ENCODE data around the gene HAGH.

The HAGH gene

GRCh38 chr16:1850981-1851380 is 24.4 kb upstream of the HAGH start:
- Histone ChIP-seq H2AFZ (ENCODE audit: low read depth, low read length) (no peak overlapping the region), H3K27ac (ENCODE audit: low read length) (no peak overlapping the region), H3K27me3 (ENCODE audit: insufficient read depth, low read length, poor library complexity) (peaks cover 7% of the 10 kb centered on the region), H3K9ac (ENCODE audit: low read depth, low read length) (no peak overlapping the region), H3K9me3 (ENCODE audit: insufficient read depth, low read length, severe bottlenecking) (no peaks in the 10 kb centered on the region), H3K4me2 (ENCODE audit: insufficient read depth, low read length) (no peak overlapping the region), H3K36me3 (ENCODE audit: insufficient read depth, low read length) (no peaks in the 10 kb centered on the region), H3K4me3 (ENCODE audit: low read depth in 1 of 2, low read length in 2 of 2) (no peak overlapping the region), H3K4me1 (ENCODE audit: insufficient read depth, low read length) (peaks cover 9% of the 10 kb centered on the region), H4K20me1 (ENCODE audit: insufficient read depth, low read length) (no peaks in the 10 kb centered on the region), H3K79me2 (ENCODE audit: insufficient read depth, low read length) (no peaks in the 10 kb centered on the region)
- ATAC-seq (ENCODE audit: insufficient read depth, low read depth) (no peak), DNase-seq (no peak)
- TF ChIP-seq EZH2 (IDR thresholded peaks at IDR 0.05; ENCODE audit: borderline replicate concordance, low read depth, low read length, severe bottlenecking) (no peak), CTCF (IDR thresholded peaks at IDR 0.05; ENCODE audit: borderline replicate concordance, extremely low read depth, low read length, poor library complexity, severe bottlenecking) (no peak)

- H3K79me2 ChIP-seq (ENCODE audit: insufficient read depth, low read length): no peaks in the 10 kb centered on the region
- DNase-seq (no peak), ATAC-seq (ENCODE audit: insufficient read depth, low read depth) (no peak)
- H3K4me3 ChIP-seq (ENCODE audit: low read depth in 1 of 2, low read length in 2 of 2): no peak overlapping the region
- no peaks in the 10 kb centered on the region for H4K20me1 ChIP-seq (ENCODE audit: insufficient read depth, low read length)
- no peak overlapping the region for H3K9ac ChIP-seq (ENCODE audit: low read depth, low read length)
- H2AFZ ChIP-seq (ENCODE audit: low read depth, low read length): no peak overlapping the region
- H3K4me2 ChIP-seq (ENCODE audit: insufficient read depth, low read length): no peak overlapping the region
- H3K27ac ChIP-seq (ENCODE audit: low read length): no peak overlapping the region
- no peaks in the 10 kb centered on the region for H3K36me3 ChIP-seq (ENCODE audit: insufficient read depth, low read length)
- H3K9me3 ChIP-seq (ENCODE audit: insufficient read depth, low read length, severe bottlenecking): no peaks in the 10 kb centered on the region
- H3K4me1 ChIP-seq (ENCODE audit: insufficient read depth, low read length): no peaks in the 10 kb centered on the region
- H3K27me3 ChIP-seq (ENCODE audit: insufficient read depth, low read length, poor library complexity): peaks cover 4% of the 10 kb centered on the region
- TF ChIP-seq EZH2 (IDR thresholded peaks at IDR 0.05; ENCODE audit: borderline replicate concordance, low read depth, low read length, severe bottlenecking) (no peak), CTCF (IDR thresholded peaks at IDR 0.05; ENCODE audit: borderline replicate concordance, extremely low read depth, low read length, poor library complexity, severe bottlenecking) (no peak)
Measured at GRCh38 chr16:1846416-1846815, 19.8 kb upstream of the HAGH start.

GRCh38 chr16:1845985-1846384 is 19.4 kb upstream of the HAGH start:
- H3K27ac ChIP-seq (ENCODE audit: low read length): no peak overlapping the region
- peaks cover 1% of the 10 kb centered on the region for H3K27me3 ChIP-seq (ENCODE audit: insufficient read depth, low read length, poor library complexity)
- DNase-seq (no peak), ATAC-seq (ENCODE audit: insufficient read depth, low read depth) (no peak)
- TF ChIP-seq EZH2 (IDR thresholded peaks at IDR 0.05; ENCODE audit: borderline replicate concordance, low read depth, low read length, severe bottlenecking) (no peak), CTCF (IDR thresholded peaks at IDR 0.05; ENCODE audit: borderline replicate concordance, extremely low read depth, low read length, poor library complexity, severe bottlenecking) (no peak)
- no peak overlapping the region for H3K9ac ChIP-seq (ENCODE audit: low read depth, low read length)
- no peaks in the 10 kb centered on the region for H4K20me1 ChIP-seq (ENCODE audit: insufficient read depth, low read length)
- H3K9me3 ChIP-seq (ENCODE audit: insufficient read depth, low read length, severe bottlenecking): no peaks in the 10 kb centered on the region
- no peaks in the 10 kb centered on the region for H3K36me3 ChIP-seq (ENCODE audit: insufficient read depth, low read length)
- no peaks in the 10 kb centered on the region for H3K4me1 ChIP-seq (ENCODE audit: insufficient read depth, low read length)
- H3K4me3 ChIP-seq (ENCODE audit: low read depth in 1 of 2, low read length in 2 of 2): no peak overlapping the region
- no peak overlapping the region for H2AFZ ChIP-seq (ENCODE audit: low read depth, low read length)
- H3K4me2 ChIP-seq (ENCODE audit: insufficient read depth, low read length): no peak overlapping the region
- no peaks in the 10 kb centered on the region for H3K79me2 ChIP-seq (ENCODE audit: insufficient read depth, low read length)

- DNase-seq (no peak), ATAC-seq (ENCODE audit: insufficient read depth, low read depth) (no peak)
- Histone ChIP-seq H3K36me3 (ENCODE audit: insufficient read depth, low read length) (no peaks in the 10 kb centered on the region), H3K9ac (ENCODE audit: low read depth, low read length) (no peak overlapping the region), H3K4me1 (ENCODE audit: insufficient read depth, low read length) (no peaks in the 10 kb centered on the region), H3K9me3 (ENCODE audit: insufficient read depth, low read length, severe bottlenecking) (no peaks in the 10 kb centered on the region), H3K79me2 (ENCODE audit: insufficient read depth, low read length) (no peaks in the 10 kb centered on the region), H2AFZ (ENCODE audit: low read depth, low read length) (no peak overlapping the region), H3K27me3 (ENCODE audit: insufficient read depth, low read length, poor library complexity) (no peaks in the 10 kb centered on the region), H3K4me3 (ENCODE audit: low read depth in 1 of 2, low read length in 2 of 2) (no peak overlapping the region), H3K27ac (ENCODE audit: low read length) (no peak overlapping the region), H3K4me2 (ENCODE audit: insufficient read depth, low read length) (no peak overlapping the region), H4K20me1 (ENCODE audit: insufficient read depth, low read length) (no peaks in the 10 kb centered on the region)
- TF ChIP-seq CTCF (IDR thresholded peaks at IDR 0.05; ENCODE audit: borderline replicate concordance, extremely low read depth, low read length, poor library complexity, severe bottlenecking): no peak
- TF ChIP-seq EZH2 (IDR thresholded peaks at IDR 0.05; ENCODE audit: borderline replicate concordance, low read depth, low read length, severe bottlenecking): no peak
Measured at GRCh38 chr16:1839554-1839953, 12.9 kb upstream of the HAGH start.
